ENCODE measurements around the gene BRD9.
A peak's percentile ranks its signal among the peaks of the same experiment; 100 is the strongest.
"Not testable (repeated sequence)": the region's sequence is repeated elsewhere in the genome, so short reads cannot be mapped to it uniquely, and the experiment has no call there.

The BRD9 gene

GRCh38 chr5:856531-857425 is 35.8 kb downstream of the BRD9 start:
- no peak for DNase-seq

- DNase-seq, result peak; percentile 54
These were observed 36.6 kb downstream of the BRD9 start for GRCh38 chr5:855771-856530.

GRCh38 chr5:854966-855743 is 37.4 kb downstream of the BRD9 start:
- peak; percentile 43 for DNase-seq

- peak; percentile 47 for DNase-seq
These were observed 38.4 kb downstream of the BRD9 start for GRCh38 chr5:854217-854616.

- DNase-seq, result peak; percentile 46
These were observed 39.0 kb downstream of the BRD9 start for GRCh38 chr5:853416-854090.

- DNase-seq, result peak; percentile 51
These were observed 39.9 kb downstream of the BRD9 start for GRCh38 chr5:852431-853401.

GRCh38 chr5:852018-852417 is 40.6 kb downstream of the BRD9 start:
- DNase-seq, result no peak

GRCh38 chr5:851553-851952 is 41.0 kb downstream of the BRD9 start:
- DNase-seq, result no peak

GRCh38 chr5:851076-851475 is 41.5 kb downstream of the BRD9 start:
- DNase-seq, result peak; percentile 44

GRCh38 chr5:850511-851006 is 42.0 kb downstream of the BRD9 start, which contains the start of gene ZDHHC11:
TSS of gene ZDHHC11 (minus strand) at chr5:850986. CDS start at chr5:850602, 384 bp downstream.
- DNase-seq, result peak; percentile 86

GRCh38 chr5:849651-850301 is 42.8 kb downstream of the BRD9 start:
- peak; percentile 48 for DNase-seq

GRCh38 chr5:848671-849111 is 43.9 kb downstream of the BRD9 start:
- DNase-seq, result peak; percentile 51

- not testable (repeated sequence) for DNase-seq
These were observed 44.9 kb downstream of the BRD9 start for GRCh38 chr5:847736-848135.

- not testable (repeated sequence) for DNase-seq
These were observed 45.4 kb downstream of the BRD9 start for GRCh38 chr5:847212-847611.

GRCh38 chr5:846602-847091 is 46.0 kb downstream of the BRD9 start:
- peak; percentile 47 for DNase-seq

GRCh38 chr5:845676-846601 is 46.7 kb downstream of the BRD9 start:
- not testable (repeated sequence) for DNase-seq

- DNase-seq, result peak; percentile 52
These were observed 47.4 kb downstream of the BRD9 start for GRCh38 chr5:845031-845675.

- peak; percentile 46 for DNase-seq
These were observed 48.2 kb downstream of the BRD9 start for GRCh38 chr5:844426-844825.

Data from islet precursor cell (in vitro differentiated cells).